SK-N-SH (cell line): ENCODE results near the gene GPRC5A. TPM values are rescaled to one million over a fixed set of nuclear protein-coding genes. Genes with fewer than 3 reads are reported as not detected.

ENCODE experiments used
- CTCF ChIA-PET: fragments of 300-600, 350-600 bp; formaldehyde crosslinking; extraction: SDS; loops from one replicate; lab custom pipeline; 2021; lab: Yijun Ruan, JAX
- POLR2A ChIA-PET: fragments of 350-600 bp; sonication (Branson Sonifier 250); formaldehyde crosslinking; extraction: SDS; loops from one replicate; lab custom pipeline; 2020; ENCODE audit warnings: antibody characterized with exemption, inconsistent platforms; lab: Yijun Ruan, JAX
- DNase-seq: peaks from one replicate; pipeline ENCODE4 v3.0.0; 2012
- H2AFZ ChIP-seq: fragments of 200-600 bp; sonication (generic); 2 replicates; pipeline ENCODE4 v1.8.1; 2016; ENCODE audit warnings: antibody characterized with exemption, mild to moderate bottlenecking, low read depth
- H3F3A ChIP-seq: fragments of 200-600 bp; sonication (generic); replicated peaks from 2 replicates; pipeline ENCODE3; 2016; ENCODE audit warnings: antibody characterized with exemption, mild to moderate bottlenecking; ENCODE audit not compliant: insufficient read depth
- H3K27ac ChIP-seq, 2 experiments: fragments of 200-500 bp in 1 of 2; fragments of 200-600 bp in 1 of 2; sonication (Bioruptor generic) in 1 of 2; sonication (generic), shearing (Covaris generic) in 1 of 2; 2 replicates each; pipeline versions ENCODE4 v1.5.1 to v1.6.1; 2014 to 2016; ENCODE audit warnings: low read depth in 2 of 2, inconsistent platforms in 1 of 2, low read length in 1 of 2, mild to moderate bottlenecking in 1 of 2, mixed read lengths in 1 of 2
- H3K27me3 ChIP-seq: fragments of 200-600 bp; sonication (generic), shearing (Covaris generic); 2 replicates; pipeline ENCODE4 v1.6.1; 2016; ENCODE audit warnings: mixed run types; ENCODE audit not compliant: insufficient read depth
- H3K36me3 ChIP-seq, 2 experiments: fragments of 200-500 bp in 1 of 2; fragments of 200-600 bp in 1 of 2; sonication (Bioruptor generic) in 1 of 2; sonication (generic) in 1 of 2; replicated peaks in 1 of 2; 2 replicates each; pipeline versions ENCODE3 to v1.5.1; 2014 to 2016; ENCODE audit warnings: low read length in 1 of 2, mild to moderate bottlenecking in 1 of 2; ENCODE audit not compliant: insufficient read depth in 2 of 2, control insufficient read depth in 1 of 2
- H3K4me1 ChIP-seq, 2 experiments: fragments of 200-500 bp in 1 of 2; fragments of 200-600 bp in 1 of 2; sonication (Bioruptor generic) in 1 of 2; sonication (generic), shearing (Covaris generic) in 1 of 2; 2 replicates each; pipeline versions ENCODE4 v1.5.1 to v1.6.1; 2014 to 2016; ENCODE audit warnings: low read depth in 1 of 2, low read length in 1 of 2, mixed run types in 1 of 2; ENCODE audit not compliant: insufficient read depth in 2 of 2, control insufficient read depth in 1 of 2
- H3K4me2 ChIP-seq: fragments of 200-600 bp; sonication (generic), shearing (Covaris generic); 2 replicates; pipeline ENCODE4 v1.6.1; 2017; ENCODE audit warnings: mixed run types
- H3K4me3 ChIP-seq, 2 experiments: fragments of 200-500 bp in 1 of 2; fragments of 200-600 bp in 1 of 2; sonication (Bioruptor generic) in 1 of 2; sonication (generic), shearing (Covaris generic) in 1 of 2; 2 replicates each; pipeline versions ENCODE4 v1.5.1 to v1.8.1; 2014 to 2016; ENCODE audit warnings: low read depth in 2 of 2, inconsistent platforms in 1 of 2, low read length in 1 of 2, mild to moderate bottlenecking in 1 of 2, mixed read lengths in 1 of 2, moderate library complexity in 1 of 2
- H3K79me2 ChIP-seq: fragments of 200-600 bp; sonication (generic); 2 replicates; pipeline ENCODE4 v1.8.1; 2017; ENCODE audit warnings: mild to moderate bottlenecking; ENCODE audit not compliant: insufficient read depth
- H3K9ac ChIP-seq: fragments of 200-600 bp; sonication (generic); 2 replicates; pipeline ENCODE4 v1.6.1; 2017; ENCODE audit warnings: mixed run types
- H3K9me2 ChIP-seq: fragments of 200-600 bp; sonication (generic); 2 replicates; pipeline ENCODE4 v1.6.1; 2017; ENCODE audit warnings: mixed run types
- H3K9me3 ChIP-seq: fragments of 200-600 bp; sonication (generic); 2 replicates; pipeline ENCODE4 v1.6.1; 2017; ENCODE audit warnings: mixed run types, mild to moderate bottlenecking, moderate library complexity
- H4K20me1 ChIP-seq: fragments of 200-600 bp; sonication (generic); 2 replicates; pipeline ENCODE4 v1.6.1; 2017; ENCODE audit warnings: mild to moderate bottlenecking, mixed run types; ENCODE audit not compliant: insufficient read depth
- ELF1 ChIP-seq: IDR thresholded peaks from 2 replicates; pipeline ENCODE4 v1.4.0; 2012
- EP300 ChIP-seq, 2 experiments: IDR thresholded peaks; 2 replicates each; pipeline versions ENCODE4 v1.4.0 to v1.6.1; 2012; ENCODE audit warnings: borderline replicate concordance in 1 of 2, low read depth in 1 of 2, low read length in 1 of 2
- GATA2 ChIP-seq: sonication (generic); formaldehyde crosslinking; IDR thresholded peaks from 2 replicates; pipeline ENCODE4 v1.5.0; 2020; ENCODE audit warnings: mild to moderate bottlenecking, missing genetic modification reagents
- NFIC ChIP-seq: IDR thresholded peaks from 2 replicates; pipeline ENCODE4 v1.4.0; 2012; ENCODE audit warnings: borderline replicate concordance
- POLR2AphosphoS5 ChIP-seq: IDR thresholded peaks from 2 replicates; pipeline ENCODE4 v1.6.1; 2012; ENCODE audit warnings: low read depth, low read length
- RFX5 ChIP-seq: IDR thresholded peaks from 2 replicates; pipeline ENCODE4 v1.6.1; 2012; ENCODE audit warnings: mild to moderate bottlenecking, improper control_type of control experiment, low read length
- RXRA ChIP-seq: IDR thresholded peaks from 2 replicates; pipeline ENCODE4 v1.4.0; 2012; ENCODE audit warnings: low read depth, mild to moderate bottlenecking, borderline replicate concordance
- WGBS: methylation state at CpG from one replicate; pipeline ENCODE4 v1.1.6; 2017; ENCODE audit warnings: low lambda C conversion rate; 5-methylcytosine and 5-hydroxymethylcytosine counted together
- polyA plus RNA-seq, 3 experiments: library from polyadenylated mRNA; depleted of rRNA; stranded (reverse); fragments of >200 nt; gene quantifications; 2 replicates each; pipeline ENCODE4 v1.2.3, GENCODE V29; 2012
- TF ChIP-seq, protein P1 (sequence below): IDR thresholded peaks from 2 replicates; pipeline ENCODE4 v1.4.0; 2012; ENCODE audit warnings: low read depth
- TF ChIP-seq, protein P2 (sequence below): fragments of 200-600 bp; sonication (generic); IDR thresholded peaks from 2 replicates; pipeline ENCODE4 v1.6.1; 2017; ENCODE audit warnings: antibody characterized with exemption, mild to moderate bottlenecking, moderate library complexity
- TF ChIP-seq, protein P3 (sequence below): IDR thresholded peaks from 2 replicates; pipeline ENCODE4; 2012

The GPRC5A gene
- polyA plus RNA-seq, 1 of the 3 experiments (the other 2 are of a cell fraction): 12.7 TPM

DNA sequence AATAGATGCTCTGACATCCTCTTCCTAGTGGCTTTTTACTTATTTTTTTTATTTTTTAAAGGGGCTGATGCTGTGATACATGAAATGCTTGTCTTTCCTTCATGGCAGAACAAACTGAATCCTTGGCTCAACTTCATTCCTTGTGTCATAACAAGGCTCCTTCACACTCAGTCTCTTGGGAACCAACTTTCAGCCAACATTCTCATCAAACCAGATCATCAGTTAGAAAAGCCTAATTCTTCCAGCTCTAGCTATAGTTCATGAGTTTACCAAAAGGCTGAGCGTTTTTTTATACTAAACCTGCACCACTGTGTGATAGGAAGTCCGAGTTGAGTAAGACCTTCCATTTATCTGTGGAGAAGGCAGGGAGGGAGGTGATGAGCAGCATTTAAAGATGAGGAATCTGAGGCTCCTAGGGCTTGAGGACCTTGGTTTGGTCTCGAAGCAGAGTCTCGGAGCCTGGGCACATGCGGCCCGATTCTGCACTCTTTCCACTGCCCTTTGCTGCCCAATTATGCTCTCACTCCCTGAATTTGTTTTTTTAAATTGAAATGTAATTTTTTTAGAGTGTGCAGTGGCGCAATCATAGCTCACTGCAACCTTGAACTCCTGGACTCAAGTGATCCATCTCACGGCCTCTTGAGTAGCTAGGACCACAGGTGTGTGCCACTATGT is 52.4 kb downstream of the GPRC5A start (continued):
- TF ChIP-seq, protein P1, sequence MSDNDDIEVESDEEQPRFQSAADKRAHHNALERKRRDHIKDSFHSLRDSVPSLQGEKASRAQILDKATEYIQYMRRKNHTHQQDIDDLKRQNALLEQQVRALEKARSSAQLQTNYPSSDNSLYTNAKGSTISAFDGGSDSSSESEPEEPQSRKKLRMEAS: no peak
- TF ChIP-seq POLR2AphosphoS5: no peak

DNA sequence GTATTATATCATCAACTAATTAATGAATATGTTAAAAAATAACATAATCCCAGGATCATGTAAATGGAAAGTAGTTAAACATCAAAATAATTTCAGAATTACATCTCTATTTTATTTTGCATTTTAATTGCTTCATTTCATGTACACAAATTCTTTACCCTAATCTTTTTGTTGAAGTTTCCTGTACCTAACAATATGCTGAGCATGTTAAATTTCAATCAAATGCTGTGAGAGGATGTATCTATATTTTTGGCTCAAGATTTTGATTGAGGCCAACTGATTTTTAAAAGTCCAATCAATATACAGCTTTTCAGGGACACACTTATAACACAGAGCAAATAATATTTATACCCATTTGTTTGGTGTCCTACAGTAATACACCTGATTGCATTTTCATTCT is 54.2 kb downstream of the GPRC5A start:
- Histone ChIP-seq H4K20me1 (no peaks in the 10 kb centered on the region), H3K4me3 (no peak overlapping the region), H3K79me2 (no peaks in the 10 kb centered on the region), H3K9ac (no peak overlapping the region), H3K4me2 (no peak overlapping the region), H3K4me1 (no peaks in the 10 kb centered on the region), H2AFZ (no peak overlapping the region), H3F3A (no peaks in the 10 kb centered on the region), H3K9me3 (no peaks in the 10 kb centered on the region), H3K27me3 (no peaks in the 10 kb centered on the region), H3K9me2 (no peaks in the 10 kb centered on the region), H3K36me3 (no peaks in the 10 kb centered on the region), H3K27ac (no peak overlapping the region)
- TF ChIP-seq RXRA: no peak
- TF ChIP-seq ELF1: no peak
- TF ChIP-seq, protein P2, sequence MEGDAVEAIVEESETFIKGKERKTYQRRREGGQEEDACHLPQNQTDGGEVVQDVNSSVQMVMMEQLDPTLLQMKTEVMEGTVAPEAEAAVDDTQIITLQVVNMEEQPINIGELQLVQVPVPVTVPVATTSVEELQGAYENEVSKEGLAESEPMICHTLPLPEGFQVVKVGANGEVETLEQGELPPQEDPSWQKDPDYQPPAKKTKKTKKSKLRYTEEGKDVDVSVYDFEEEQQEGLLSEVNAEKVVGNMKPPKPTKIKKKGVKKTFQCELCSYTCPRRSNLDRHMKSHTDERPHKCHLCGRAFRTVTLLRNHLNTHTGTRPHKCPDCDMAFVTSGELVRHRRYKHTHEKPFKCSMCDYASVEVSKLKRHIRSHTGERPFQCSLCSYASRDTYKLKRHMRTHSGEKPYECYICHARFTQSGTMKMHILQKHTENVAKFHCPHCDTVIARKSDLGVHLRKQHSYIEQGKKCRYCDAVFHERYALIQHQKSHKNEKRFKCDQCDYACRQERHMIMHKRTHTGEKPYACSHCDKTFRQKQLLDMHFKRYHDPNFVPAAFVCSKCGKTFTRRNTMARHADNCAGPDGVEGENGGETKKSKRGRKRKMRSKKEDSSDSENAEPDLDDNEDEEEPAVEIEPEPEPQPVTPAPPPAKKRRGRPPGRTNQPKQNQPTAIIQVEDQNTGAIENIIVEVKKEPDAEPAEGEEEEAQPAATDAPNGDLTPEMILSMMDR: no peak
- TF ChIP-seq EP300 (IDR thresholded peaks at IDR 0.05; ENCODE audit: borderline replicate concordance in 1 of 2, low read depth in 1 of 2, low read length in 1 of 2): no peak
- TF ChIP-seq, protein P3, sequence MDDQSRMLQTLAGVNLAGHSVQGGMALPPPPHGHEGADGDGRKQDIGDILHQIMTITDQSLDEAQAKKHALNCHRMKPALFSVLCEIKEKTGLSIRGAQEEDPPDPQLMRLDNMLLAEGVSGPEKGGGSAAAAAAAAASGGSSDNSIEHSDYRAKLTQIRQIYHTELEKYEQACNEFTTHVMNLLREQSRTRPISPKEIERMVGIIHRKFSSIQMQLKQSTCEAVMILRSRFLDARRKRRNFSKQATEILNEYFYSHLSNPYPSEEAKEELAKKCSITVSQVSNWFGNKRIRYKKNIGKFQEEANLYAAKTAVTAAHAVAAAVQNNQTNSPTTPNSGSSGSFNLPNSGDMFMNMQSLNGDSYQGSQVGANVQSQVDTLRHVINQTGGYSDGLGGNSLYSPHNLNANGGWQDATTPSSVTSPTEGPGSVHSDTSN: no peak
- TF ChIP-seq GATA2 (CRISPR knock-in tag): no peak
- TF ChIP-seq RFX5: no peak
- TF ChIP-seq, protein P1: no peak
- POLR2A ChIA-PET: no interaction called here
- DNase-seq: no peak
- CTCF ChIA-PET: interaction anchor here (1.1 kb wide), 1 partner anchor 78 kb away, joined by 3 read pairs; no protein-coding TSS in a partner anchor

DNA sequence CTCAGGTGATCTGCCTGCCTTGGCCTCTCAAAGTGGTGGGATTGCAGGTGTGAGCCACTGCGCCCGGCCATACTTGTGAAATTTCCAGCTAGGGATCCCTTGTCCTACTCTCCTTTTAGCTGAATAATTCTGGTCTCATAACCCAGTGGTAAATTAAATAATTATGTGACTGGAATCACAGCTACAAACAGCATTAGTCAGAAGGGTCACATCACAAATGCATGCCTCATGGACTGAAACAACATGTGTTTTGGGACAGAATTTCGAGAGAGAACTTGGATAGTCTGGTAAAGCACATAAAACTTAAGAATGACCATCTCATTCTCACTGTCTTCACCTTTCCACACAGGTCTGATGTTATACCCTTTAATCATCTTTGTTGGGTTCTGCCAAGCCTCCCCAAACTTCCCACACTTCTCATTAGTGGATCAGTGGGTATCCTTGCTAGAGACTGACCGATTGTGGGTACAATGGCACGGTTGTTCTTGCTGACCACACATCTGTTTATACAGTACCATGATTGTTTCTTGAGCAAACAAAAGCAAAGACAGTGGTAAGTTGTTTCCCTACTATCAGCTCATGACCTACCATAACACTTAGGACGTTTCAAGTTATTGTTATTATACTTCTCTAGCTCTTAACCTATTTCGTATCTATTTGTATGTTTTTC is 55.5 kb downstream of the GPRC5A start:
- Histone ChIP-seq H3K27ac (no peak overlapping the region), H3K4me2 (no peak overlapping the region), H3K4me1 (no peaks in the 10 kb centered on the region), H3K9me3 (no peaks in the 10 kb centered on the region), H3K27me3 (no peaks in the 10 kb centered on the region), H3K4me3 (no peak overlapping the region), H3K9ac (no peak overlapping the region), H2AFZ (no peak overlapping the region), H3K9me2 (no peaks in the 10 kb centered on the region), H3K79me2 (no peaks in the 10 kb centered on the region), H3K36me3 (no peaks in the 10 kb centered on the region), H4K20me1 (no peaks in the 10 kb centered on the region), H3F3A (no peaks in the 10 kb centered on the region)
- POLR2A ChIA-PET: no interaction called here
- 73% methylated on average over 7 of the region's 7 CpGs for WGBS
- CTCF ChIA-PET: interaction anchor here (1.1 kb wide), 3 partner anchors 77 to 265 kb away, joined by 3 to 5 read pairs (median 4); no protein-coding TSS in a partner anchor
- TF ChIP-seq EP300 (IDR thresholded peaks at IDR 0.05; ENCODE audit: borderline replicate concordance in 1 of 2, low read depth in 1 of 2, low read length in 1 of 2): no peak
- no peak for TF ChIP-seq NFIC
- no peak for DNase-seq
